ENCODE results near the gene NAPA. TPM values are rescaled to one million over a fixed set of nuclear protein-coding genes. Genes with fewer than 3 reads are reported as not detected.

Gene NAPA
- total and polyA plus RNA-seq, 9 donors: 59.4 to 101 (median 95.0) TPM

DNA sequence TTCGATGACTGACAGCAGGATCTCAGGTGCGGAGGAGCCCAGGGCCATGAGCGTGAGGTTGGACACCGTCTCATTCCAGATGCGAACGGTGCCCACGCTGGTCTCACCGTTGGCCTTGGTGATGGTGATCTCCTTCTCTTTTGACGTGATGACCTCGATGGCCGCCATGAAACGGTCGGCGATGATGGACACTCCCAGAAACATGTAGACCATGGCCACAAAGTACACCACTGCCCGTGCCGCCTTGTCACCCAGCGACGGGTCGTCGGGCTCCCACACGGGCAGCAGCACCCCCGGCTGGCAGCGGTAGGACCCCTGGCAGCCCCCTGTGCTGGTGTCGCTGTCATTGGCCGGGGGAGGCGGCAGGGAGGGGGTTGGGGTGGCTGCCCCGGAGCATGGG is 48.9 kb downstream of the NAPA start:
- TF ChIP-seq POLR2A (IDR thresholded peaks at IDR 0.05): no peak
- TF ChIP-seq EP300 (IDR thresholded peaks at IDR 0.05): no peak
- TF ChIP-seq, protein P1, sequence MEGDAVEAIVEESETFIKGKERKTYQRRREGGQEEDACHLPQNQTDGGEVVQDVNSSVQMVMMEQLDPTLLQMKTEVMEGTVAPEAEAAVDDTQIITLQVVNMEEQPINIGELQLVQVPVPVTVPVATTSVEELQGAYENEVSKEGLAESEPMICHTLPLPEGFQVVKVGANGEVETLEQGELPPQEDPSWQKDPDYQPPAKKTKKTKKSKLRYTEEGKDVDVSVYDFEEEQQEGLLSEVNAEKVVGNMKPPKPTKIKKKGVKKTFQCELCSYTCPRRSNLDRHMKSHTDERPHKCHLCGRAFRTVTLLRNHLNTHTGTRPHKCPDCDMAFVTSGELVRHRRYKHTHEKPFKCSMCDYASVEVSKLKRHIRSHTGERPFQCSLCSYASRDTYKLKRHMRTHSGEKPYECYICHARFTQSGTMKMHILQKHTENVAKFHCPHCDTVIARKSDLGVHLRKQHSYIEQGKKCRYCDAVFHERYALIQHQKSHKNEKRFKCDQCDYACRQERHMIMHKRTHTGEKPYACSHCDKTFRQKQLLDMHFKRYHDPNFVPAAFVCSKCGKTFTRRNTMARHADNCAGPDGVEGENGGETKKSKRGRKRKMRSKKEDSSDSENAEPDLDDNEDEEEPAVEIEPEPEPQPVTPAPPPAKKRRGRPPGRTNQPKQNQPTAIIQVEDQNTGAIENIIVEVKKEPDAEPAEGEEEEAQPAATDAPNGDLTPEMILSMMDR (IDR thresholded peaks at IDR 0.05): no peak
- intact Hi-C loops (cut with DNase I): no loop called here
- Histone ChIP-seq H3K4me3 (no peak overlapping the region), H3K9me3 (no peaks in the 10 kb centered on the region), H3K27me3 (no peaks in the 10 kb centered on the region), H3K4me1 (ENCODE audit: insufficient read depth) (no peaks in the 10 kb centered on the region), H3K36me3 (no peaks in the 10 kb centered on the region), H3K27ac (no peak overlapping the region)
- 79 to 82% (median 81%) methylated on average over 27 of the region's 27 CpGs for WGBS, 3 donors
- DNase-seq: no peak

DNA sequence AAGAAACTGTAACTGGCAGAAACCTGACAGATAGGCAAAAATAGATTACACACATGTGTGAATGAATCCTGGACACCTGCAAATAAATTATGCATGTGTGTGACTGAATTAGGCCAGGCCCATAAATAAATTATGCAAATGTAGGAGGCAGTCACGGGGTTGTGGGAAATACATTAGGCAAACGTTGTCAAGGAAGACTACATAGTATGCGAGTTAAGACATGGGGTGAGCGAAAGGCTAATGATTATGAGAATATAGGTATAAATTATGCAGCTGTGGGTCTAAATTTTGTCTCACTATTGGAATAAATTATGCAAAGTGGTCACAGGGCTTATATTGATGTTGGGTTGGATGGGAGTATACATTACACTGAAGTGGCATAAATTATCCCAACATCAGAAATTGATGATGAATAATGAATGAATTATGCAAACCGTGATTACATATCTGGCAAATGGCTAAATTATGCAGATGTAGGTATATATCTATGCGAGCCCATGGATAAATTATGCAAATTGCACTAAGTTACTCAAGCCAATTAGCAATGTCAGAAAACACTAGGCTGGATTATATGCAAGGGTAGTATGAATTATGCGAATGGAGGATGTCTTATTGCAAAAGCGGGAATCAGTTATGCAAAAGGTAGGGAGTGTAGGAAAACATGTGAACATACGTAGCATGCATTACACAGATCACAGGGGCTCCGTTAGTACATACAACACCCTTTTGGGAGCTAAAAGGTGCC is 50.0 kb downstream of the NAPA start:
- Histone ChIP-seq H3K4me3 (no peak overlapping the region), H3K27ac (no peak overlapping the region), H3K4me1 (ENCODE audit: insufficient read depth) (no peaks in the 10 kb centered on the region), H3K9me3 (no peaks in the 10 kb centered on the region), H3K27me3 (peaks cover 2% of the 10 kb centered on the region), H3K36me3 (no peaks in the 10 kb centered on the region)
- intact Hi-C loops (cut with DNase I): no loop called here
- TF ChIP-seq POLR2A (IDR thresholded peaks at IDR 0.05) (no peak), EP300 (IDR thresholded peaks at IDR 0.05) (no peak)
- TF ChIP-seq, protein P1 (IDR thresholded peaks at IDR 0.05): no peak
- no peak for DNase-seq
- WGBS, 3 donors: 68 to 69% (median 68%) methylated on average over 10 of the region's 10 CpGs

DNA sequence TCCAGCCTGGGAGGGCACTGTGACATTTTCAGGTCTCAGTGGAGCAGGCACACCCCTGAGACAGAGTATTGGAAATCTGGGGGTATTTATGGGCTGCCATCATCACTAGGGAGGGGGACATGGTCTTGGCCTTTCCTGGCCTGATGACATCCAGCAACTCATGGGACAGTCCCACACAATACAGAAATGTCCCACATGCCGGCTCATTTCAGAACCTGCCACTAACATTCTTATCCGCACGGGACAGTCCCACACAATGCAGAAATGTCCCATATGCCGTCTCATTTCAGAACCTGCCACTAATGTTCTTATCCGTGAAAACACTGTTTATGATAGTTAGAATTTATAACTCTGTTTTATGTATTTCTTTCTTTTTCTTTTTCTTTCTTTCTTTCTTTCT is 53.0 kb downstream of the NAPA start:
- TF ChIP-seq POLR2A (IDR thresholded peaks at IDR 0.05) (no peak), EP300 (IDR thresholded peaks at IDR 0.05) (no peak)
- TF ChIP-seq, protein P1 (IDR thresholded peaks at IDR 0.05): no peak
- intact Hi-C loops (cut with DNase I): no loop called here
- Histone ChIP-seq H3K4me3 (no peak overlapping the region), H3K36me3 (no peaks in the 10 kb centered on the region), H3K4me1 (ENCODE audit: insufficient read depth) (peaks cover 3% of the 10 kb centered on the region), H3K27me3 (peaks cover 6% of the 10 kb centered on the region), H3K9me3 (no peaks in the 10 kb centered on the region), H3K27ac (no peak overlapping the region)
- no peak for DNase-seq
- WGBS, 3 donors: 77 to 91% (median 81%) methylated on average over 5 of the region's 5 CpGs

DNA sequence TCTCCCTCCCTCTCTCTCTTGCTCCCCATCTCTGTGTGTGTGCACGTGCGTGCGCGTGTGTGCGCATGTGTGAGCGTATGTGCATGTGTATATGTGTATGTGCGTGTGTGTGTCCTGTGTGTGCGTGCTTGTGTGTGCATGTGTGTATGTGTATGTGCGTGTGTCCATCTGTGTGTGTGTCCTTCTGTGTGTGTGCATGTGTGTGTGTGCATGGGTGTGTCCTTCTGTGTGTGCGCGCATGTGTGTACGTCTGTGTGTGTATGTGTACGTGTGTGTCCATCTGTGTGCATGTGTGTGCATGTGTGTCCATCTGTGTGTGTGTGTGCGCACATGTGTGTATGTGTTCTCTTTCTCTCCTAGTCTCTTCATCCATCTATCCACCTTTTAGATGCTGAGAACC is 55.4 kb downstream of the NAPA start:
- intact Hi-C loops (cut with DNase I): no loop called here
- 81 to 87% (median 86%) methylated on average over 14 of the region's 14 CpGs for WGBS, 3 donors

More for the DNA sequence above, 55.4 kb downstream of the NAPA start:
- Histone ChIP-seq H3K36me3 (no peaks in the 10 kb centered on the region), H3K9me3 (peaks cover 0 to 11% of the 10 kb centered on the region in 2 donors), H3K27ac (no peak overlapping the region), H3K4me1 (ENCODE audit: insufficient read depth) (peaks cover 3% of the 10 kb centered on the region), H3K4me3 (no peak overlapping the region), H3K27me3 (peaks cover 10% of the 10 kb centered on the region)
- DNase-seq: no peak
- TF ChIP-seq, protein P1 (IDR thresholded peaks at IDR 0.05): no peak
- no peak for TF ChIP-seq EP300 (IDR thresholded peaks at IDR 0.05)
- TF ChIP-seq POLR2A (IDR thresholded peaks at IDR 0.05): no peak

Data from ovary (tissue), 9 donors.